Tibial nerve (tissue), 4 donors: ENCODE data around the gene TSSC4.

ENCODE experiments used
- EP300 ChIP-seq, 2 donors: sonication (generic); formaldehyde crosslinking; IDR thresholded peaks; one replicate each; pipeline ENCODE4 v1.6.1; 2017; ENCODE audit warnings: antibody characterized with exemption in 2 of 2, mild to moderate bottlenecking in 1 of 2
- POLR2A ChIP-seq, 2 donors: fragments of 450-650 bp; IDR thresholded peaks; one replicate each; pipeline ENCODE4 v1.6.1; 2017; ENCODE audit warnings: antibody characterized with exemption in 2 of 2, mild to moderate bottlenecking in 2 of 2, moderate library complexity in 2 of 2
- TF ChIP-seq, protein P1 (sequence below), 5 experiments: fragments of 200-600 bp in 3 of 5; fragments of 450-650 bp in 2 of 5; sonication (generic) in 3 of 5; IDR thresholded peaks; one replicate each; pipeline ENCODE4 v1.5.1; 2016 to 2019; ENCODE audit warnings: antibody characterized with exemption in 5 of 5, mild to moderate bottlenecking in 3 of 5, moderate library complexity in 2 of 5

DNA sequence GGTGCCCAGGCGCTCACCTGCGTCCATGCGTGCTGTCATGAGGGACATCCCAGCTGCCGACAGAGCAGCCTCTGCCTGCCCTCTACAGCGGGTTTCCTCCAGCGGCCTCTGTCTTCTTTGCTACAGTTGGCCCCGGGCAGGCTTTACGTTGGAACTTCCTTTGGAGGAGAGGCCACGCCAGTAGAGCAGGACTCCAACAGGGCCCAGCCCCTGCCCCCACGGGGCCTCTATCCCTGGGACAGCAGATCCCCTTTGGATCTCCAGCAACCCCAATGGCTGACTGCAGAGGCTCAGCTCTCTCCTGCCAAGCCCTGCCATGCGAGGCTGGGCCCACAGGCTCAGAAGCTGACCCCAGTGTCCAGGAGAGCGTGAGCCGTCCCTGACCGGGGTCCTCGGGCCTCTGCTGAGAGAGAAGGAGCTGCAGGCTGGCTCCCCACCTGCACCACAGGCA, 31.6 kb downstream of the TSSC4 start:
- TF ChIP-seq, protein P1, sequence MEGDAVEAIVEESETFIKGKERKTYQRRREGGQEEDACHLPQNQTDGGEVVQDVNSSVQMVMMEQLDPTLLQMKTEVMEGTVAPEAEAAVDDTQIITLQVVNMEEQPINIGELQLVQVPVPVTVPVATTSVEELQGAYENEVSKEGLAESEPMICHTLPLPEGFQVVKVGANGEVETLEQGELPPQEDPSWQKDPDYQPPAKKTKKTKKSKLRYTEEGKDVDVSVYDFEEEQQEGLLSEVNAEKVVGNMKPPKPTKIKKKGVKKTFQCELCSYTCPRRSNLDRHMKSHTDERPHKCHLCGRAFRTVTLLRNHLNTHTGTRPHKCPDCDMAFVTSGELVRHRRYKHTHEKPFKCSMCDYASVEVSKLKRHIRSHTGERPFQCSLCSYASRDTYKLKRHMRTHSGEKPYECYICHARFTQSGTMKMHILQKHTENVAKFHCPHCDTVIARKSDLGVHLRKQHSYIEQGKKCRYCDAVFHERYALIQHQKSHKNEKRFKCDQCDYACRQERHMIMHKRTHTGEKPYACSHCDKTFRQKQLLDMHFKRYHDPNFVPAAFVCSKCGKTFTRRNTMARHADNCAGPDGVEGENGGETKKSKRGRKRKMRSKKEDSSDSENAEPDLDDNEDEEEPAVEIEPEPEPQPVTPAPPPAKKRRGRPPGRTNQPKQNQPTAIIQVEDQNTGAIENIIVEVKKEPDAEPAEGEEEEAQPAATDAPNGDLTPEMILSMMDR (IDR thresholded peaks at IDR 0.05): no peak
- no peak for TF ChIP-seq EP300 (IDR thresholded peaks at IDR 0.05)
- TF ChIP-seq POLR2A (IDR thresholded peaks at IDR 0.05): no peak
